Vagina (tissue), 2 donors: Measurements from ENCODE around the gene GUCD1. TPM values are rescaled to one million over a fixed set of nuclear protein-coding genes. Genes with fewer than 3 reads are reported as not detected.

Experiments
- DNase-seq, 2 donors: peaks; one replicate each; pipeline ENCODE4 v3.0.0-alpha.2; 2017; ENCODE audit errors: extremely low spot score in 2 of 2
- H3K27ac ChIP-seq: fragments of 200-600 bp; sonication (generic); one replicate; pipeline ENCODE4 v1.5.1; 2019
- H3K27me3 ChIP-seq: fragments of 200-600 bp; sonication (generic); one replicate; pipeline ENCODE4 v1.5.1; 2019
- H3K36me3 ChIP-seq, 2 donors: fragments of 200-600 bp; sonication (generic); one replicate each; pipeline ENCODE4 v1.5.1; 2017 to 2019
- H3K4me1 ChIP-seq: fragments of 200-600 bp; sonication (generic); one replicate; pipeline ENCODE4 v1.5.1; 2019
- H3K4me3 ChIP-seq, 2 donors: fragments of 200-600 bp; sonication (generic); 1 replicate in 1 of 2; 2 replicates in 1 of 2; pipeline ENCODE4 v1.5.1; 2016 to 2019
- H3K9me3 ChIP-seq: fragments of 200-600 bp; sonication (generic); one replicate; pipeline ENCODE4 v1.5.1; 2019
- POLR2A ChIP-seq, 2 donors: fragments of 450-650 bp; IDR thresholded peaks; one replicate each; pipeline ENCODE4 v1.6.1; 2017; ENCODE audit warnings: antibody characterized with exemption in 2 of 2, mild to moderate bottlenecking in 2 of 2, moderate library complexity in 2 of 2
- POLR2AphosphoS5 ChIP-seq, 2 donors: sonication (generic); formaldehyde crosslinking; IDR thresholded peaks; one replicate each; pipeline ENCODE4 v1.9.0; 2017; ENCODE audit warnings: antibody characterized with exemption in 2 of 2, mild to moderate bottlenecking in 2 of 2, low read depth in 1 of 2; ENCODE audit not compliant: insufficient read depth in 1 of 2
- intact Hi-C: fragments of 100-400 bp; cut with DNase I; formaldehyde crosslinking; loops from one replicate; pipeline ENCODE4 v1.15.1; 2023
- total RNA-seq: library from RNA; depleted of rRNA; stranded (reverse); fragments of >200 nt; gene quantifications from one replicate; pipeline ENCODE4 v1.2.3, GENCODE V29; 2016
- TF ChIP-seq, protein P1 (sequence below), 3 experiments: fragments of 450-650 bp in 2 of 3; fragments of 200-600 bp in 1 of 3; sonication (generic) in 1 of 3; IDR thresholded peaks; one replicate each; pipeline ENCODE4 v1.5.1; 2017 to 2019; ENCODE audit warnings: antibody characterized with exemption in 3 of 3, mild to moderate bottlenecking in 2 of 3, moderate library complexity in 2 of 3

Gene GUCD1
- total RNA-seq, 1 donor from 2014 or later: 81.8 TPM

DNA sequence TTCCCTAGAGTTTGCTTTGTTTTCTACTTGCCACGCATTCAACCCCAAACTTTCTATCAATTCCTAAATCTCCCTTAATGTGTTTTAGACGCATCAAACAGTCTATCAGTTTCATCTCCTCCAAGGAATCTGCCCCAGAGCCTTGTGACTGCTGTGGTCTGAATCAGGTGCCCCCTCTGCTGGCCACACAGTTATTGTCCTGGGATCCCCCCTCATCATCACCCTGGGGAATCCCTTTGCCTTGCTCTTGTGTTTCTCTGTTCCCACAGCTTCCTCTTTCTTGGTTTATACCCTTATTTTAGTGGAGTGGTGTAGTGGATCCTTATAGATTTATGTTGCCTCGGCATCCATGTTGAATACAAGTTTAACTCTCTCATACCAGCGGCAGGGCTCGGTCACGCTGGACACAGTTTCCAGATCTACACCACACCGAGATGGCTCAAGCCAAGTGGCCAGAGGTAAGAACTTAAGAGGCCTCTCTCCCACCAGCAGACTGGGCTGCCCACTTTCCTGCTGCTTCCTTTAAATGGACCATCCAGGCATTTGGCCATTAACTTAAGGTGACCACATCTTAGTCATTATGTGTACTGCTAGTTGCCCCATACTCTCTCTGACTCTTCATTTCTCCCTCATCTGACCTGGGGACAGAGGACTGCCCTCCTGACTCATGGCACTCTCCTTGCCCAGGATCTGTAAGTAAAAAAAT lies 51.6 kb downstream of the GUCD1 start:
- no peak for TF ChIP-seq POLR2AphosphoS5 (IDR thresholded peaks at IDR 0.05; ENCODE audit: insufficient read depth in 1 of 2, low read depth in 1 of 2)
- TF ChIP-seq POLR2A (IDR thresholded peaks at IDR 0.05): no peak
- TF ChIP-seq, protein P1, sequence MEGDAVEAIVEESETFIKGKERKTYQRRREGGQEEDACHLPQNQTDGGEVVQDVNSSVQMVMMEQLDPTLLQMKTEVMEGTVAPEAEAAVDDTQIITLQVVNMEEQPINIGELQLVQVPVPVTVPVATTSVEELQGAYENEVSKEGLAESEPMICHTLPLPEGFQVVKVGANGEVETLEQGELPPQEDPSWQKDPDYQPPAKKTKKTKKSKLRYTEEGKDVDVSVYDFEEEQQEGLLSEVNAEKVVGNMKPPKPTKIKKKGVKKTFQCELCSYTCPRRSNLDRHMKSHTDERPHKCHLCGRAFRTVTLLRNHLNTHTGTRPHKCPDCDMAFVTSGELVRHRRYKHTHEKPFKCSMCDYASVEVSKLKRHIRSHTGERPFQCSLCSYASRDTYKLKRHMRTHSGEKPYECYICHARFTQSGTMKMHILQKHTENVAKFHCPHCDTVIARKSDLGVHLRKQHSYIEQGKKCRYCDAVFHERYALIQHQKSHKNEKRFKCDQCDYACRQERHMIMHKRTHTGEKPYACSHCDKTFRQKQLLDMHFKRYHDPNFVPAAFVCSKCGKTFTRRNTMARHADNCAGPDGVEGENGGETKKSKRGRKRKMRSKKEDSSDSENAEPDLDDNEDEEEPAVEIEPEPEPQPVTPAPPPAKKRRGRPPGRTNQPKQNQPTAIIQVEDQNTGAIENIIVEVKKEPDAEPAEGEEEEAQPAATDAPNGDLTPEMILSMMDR (IDR thresholded peaks at IDR 0.05): peak; percentile 19 to 54 (median 22)
- intact Hi-C loops: loop anchor here (5.0 kb wide), 1 partner anchor 81 kb away; no protein-coding TSS in a partner anchor
- H3K4me1 ChIP-seq: no peaks in the 10 kb centered on the region
- H3K4me3 ChIP-seq: no peak overlapping the region
- H3K27me3 ChIP-seq: no peaks in the 10 kb centered on the region
- no peak overlapping the region for H3K27ac ChIP-seq
- no peak for DNase-seq
- no peaks in the 10 kb centered on the region for H3K36me3 ChIP-seq
- H3K9me3 ChIP-seq: no peaks in the 10 kb centered on the region

DNA sequence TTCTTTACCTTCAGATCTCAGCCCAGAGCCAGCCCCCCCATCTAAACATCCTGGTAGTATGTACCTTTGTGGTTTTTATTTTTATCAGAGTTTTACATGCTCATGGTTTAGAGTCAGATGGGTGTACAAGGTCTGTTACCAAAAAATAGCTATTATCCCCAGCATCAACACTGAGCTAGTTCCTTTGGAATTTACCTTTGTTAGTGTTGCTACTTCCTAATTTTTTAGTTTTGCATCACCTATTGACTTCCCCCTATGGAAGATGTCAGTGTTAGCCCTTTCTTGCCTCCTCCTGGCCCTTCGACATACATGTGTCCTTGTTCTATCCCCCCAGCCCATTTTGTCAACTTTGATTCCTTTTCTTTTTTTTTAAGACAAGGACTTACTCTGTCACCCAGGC lies 52.4 kb downstream of the GUCD1 start:
- H3K27me3 ChIP-seq: no peaks in the 10 kb centered on the region
- TF ChIP-seq, protein P1 (IDR thresholded peaks at IDR 0.05): no peak
- TF ChIP-seq POLR2AphosphoS5 (IDR thresholded peaks at IDR 0.05; ENCODE audit: insufficient read depth in 1 of 2, low read depth in 1 of 2): no peak

DNA sequence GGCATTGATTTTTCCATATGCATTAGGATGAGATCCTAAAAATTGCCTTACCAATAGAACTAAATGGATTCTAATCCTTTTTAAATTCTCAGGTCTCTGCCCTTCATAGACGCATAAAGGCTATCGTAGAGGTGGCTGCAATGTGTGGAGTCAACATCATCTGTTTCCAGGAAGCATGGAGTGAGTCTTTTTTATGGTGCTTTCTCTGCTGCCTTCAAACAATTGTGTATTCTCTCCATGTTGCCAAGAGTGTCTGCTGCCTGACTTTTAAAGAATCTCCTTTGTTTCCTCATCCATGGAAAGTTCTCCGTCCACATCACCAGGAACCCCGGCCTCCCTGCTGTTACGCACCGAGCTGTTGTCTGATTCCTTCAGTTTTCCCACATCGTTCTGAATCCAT lies 52.9 kb downstream of the GUCD1 start:
- DNase-seq: no peak
- H3K36me3 ChIP-seq: no peaks in the 10 kb centered on the region
- H3K27ac ChIP-seq: no peak overlapping the region
- H3K4me1 ChIP-seq: no peaks in the 10 kb centered on the region
- no peak for TF ChIP-seq POLR2A (IDR thresholded peaks at IDR 0.05)
- no peak for TF ChIP-seq POLR2AphosphoS5 (IDR thresholded peaks at IDR 0.05; ENCODE audit: insufficient read depth in 1 of 2, low read depth in 1 of 2)
- TF ChIP-seq, protein P1 (IDR thresholded peaks at IDR 0.05): no peak
- no peaks in the 10 kb centered on the region for H3K27me3 ChIP-seq
- intact Hi-C loops: loop anchor here (5.0 kb wide), 1 partner anchor 80 kb away; no protein-coding TSS in a partner anchor
- no peak overlapping the region for H3K4me3 ChIP-seq
- no peaks in the 10 kb centered on the region for H3K9me3 ChIP-seq

More for the DNA sequence above, 52.4 kb downstream of the GUCD1 start:
- no peaks in the 10 kb centered on the region for H3K36me3 ChIP-seq
- H3K4me1 ChIP-seq: no peaks in the 10 kb centered on the region
- H3K4me3 ChIP-seq: no peak overlapping the region
- intact Hi-C loops: loop anchor here (5.0 kb wide), 1 partner anchor 80 kb away; no protein-coding TSS in a partner anchor
- no peak for DNase-seq
- H3K9me3 ChIP-seq: no peaks in the 10 kb centered on the region
- no peak overlapping the region for H3K27ac ChIP-seq

DNA sequence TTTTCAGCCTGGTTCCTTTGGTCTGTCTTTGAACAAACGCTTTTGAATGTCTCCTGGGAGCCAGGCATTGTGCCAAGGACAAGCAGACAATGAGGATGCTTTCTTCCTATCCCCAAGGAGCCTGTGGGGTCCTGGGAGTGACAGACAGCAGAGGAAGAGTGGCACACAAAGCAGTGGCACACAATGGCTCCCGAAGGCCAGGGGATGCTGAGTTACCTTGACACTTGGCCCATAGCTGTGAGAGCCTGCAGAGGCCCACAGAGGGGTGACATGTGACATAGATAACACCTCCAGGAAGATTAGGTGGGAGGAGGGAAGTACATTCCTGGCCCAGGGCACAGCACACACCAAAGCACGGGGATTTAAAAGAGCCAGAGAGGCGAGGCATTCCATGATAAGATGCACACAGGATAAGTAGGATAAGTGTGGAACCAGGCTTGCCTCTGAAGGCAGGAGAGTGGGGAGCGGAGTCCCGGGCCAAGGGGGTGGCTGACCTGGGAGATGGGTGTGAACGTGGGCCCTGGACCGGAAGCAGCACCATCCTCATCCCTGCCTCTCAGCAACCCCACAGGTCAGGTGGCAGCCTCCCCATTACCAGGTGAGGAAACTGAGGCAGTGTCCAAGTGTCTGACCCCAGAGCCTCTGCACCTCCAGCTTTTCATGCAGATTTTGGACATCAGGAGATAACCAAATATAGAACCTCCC lies 53.5 kb downstream of the GUCD1 start:
- DNase-seq: no peak
- Histone ChIP-seq H3K9me3 (no peaks in the 10 kb centered on the region), H3K36me3 (no peaks in the 10 kb centered on the region), H3K27me3 (no peaks in the 10 kb centered on the region), H3K27ac (no peak overlapping the region), H3K4me3 (no peak overlapping the region), H3K4me1 (no peaks in the 10 kb centered on the region)
- intact Hi-C loops: loop anchor here (5.0 kb wide), 1 partner anchor 79 kb away; no protein-coding TSS in a partner anchor
- TF ChIP-seq, protein P1 (IDR thresholded peaks at IDR 0.05): no peak
- TF ChIP-seq POLR2A (IDR thresholded peaks at IDR 0.05) (no peak), POLR2AphosphoS5 (IDR thresholded peaks at IDR 0.05; ENCODE audit: insufficient read depth in 1 of 2, low read depth in 1 of 2) (no peak)
